ENCODE results near the gene TYW1B. TPM values are rescaled to one million over a fixed set of nuclear protein-coding genes. Genes with fewer than 3 reads are reported as not detected.
"Not testable (repeated sequence)": the region's sequence is repeated elsewhere in the genome, so short reads cannot be mapped to it uniquely, and the experiment has no call there.

Gene TYW1B
- total and polyA plus RNA-seq, 4 donors: 0.90 to 10.1 (median 1.6) TPM

DNA sequence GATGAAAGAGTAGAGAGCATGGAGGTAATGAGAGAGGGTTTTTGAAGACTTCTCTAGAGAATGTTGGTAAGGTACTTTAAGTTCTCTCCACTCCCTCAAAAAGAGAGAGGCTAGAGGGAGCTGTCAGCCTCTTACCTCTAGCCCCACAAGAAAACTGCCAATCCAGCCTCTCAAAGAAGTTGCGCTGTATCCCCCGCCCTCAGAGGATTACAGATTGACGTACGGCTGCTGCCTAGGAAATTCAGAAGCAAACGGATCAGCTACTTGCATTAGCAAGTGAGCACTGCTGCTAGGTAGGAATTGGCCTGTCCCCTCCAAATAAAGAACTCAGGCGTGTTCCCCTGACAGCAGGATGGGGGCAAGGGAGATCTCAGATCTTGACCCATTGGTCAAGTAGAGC lies 34.2 kb downstream of the TYW1B start:
- Histone ChIP-seq H3K27me3 (ENCODE audit: control insufficient read depth in 3 of 3, insufficient read depth in 3 of 3, low read length in 2 of 3) (no peaks in the 10 kb centered on the region), H3K36me3 (ENCODE audit: control insufficient read depth in 4 of 4, insufficient read depth in 4 of 4, low read length in 4 of 4) (peaks cover 0 to 5% (median 3%) of the 10 kb centered on the region in 4 donors), H3K4me3 (no peak overlapping the region), H3K4me1 (ENCODE audit: control insufficient read depth in 5 of 5, insufficient read depth in 5 of 5, low read length in 5 of 5) (no peaks in the 10 kb centered on the region), H3K27ac (ENCODE audit: low read depth in 1 of 2, low read length in 1 of 2) (no peak overlapping the region), H3K9ac (ENCODE audit: insufficient read depth in 1 of 2, low read length in 2 of 2) (no peak overlapping the region), H3K9me3 (ENCODE audit: control insufficient read depth in 4 of 4, insufficient read depth in 3 of 4, low read length in 3 of 4) (no peaks in the 10 kb centered on the region)
- TF ChIP-seq, protein P1, sequence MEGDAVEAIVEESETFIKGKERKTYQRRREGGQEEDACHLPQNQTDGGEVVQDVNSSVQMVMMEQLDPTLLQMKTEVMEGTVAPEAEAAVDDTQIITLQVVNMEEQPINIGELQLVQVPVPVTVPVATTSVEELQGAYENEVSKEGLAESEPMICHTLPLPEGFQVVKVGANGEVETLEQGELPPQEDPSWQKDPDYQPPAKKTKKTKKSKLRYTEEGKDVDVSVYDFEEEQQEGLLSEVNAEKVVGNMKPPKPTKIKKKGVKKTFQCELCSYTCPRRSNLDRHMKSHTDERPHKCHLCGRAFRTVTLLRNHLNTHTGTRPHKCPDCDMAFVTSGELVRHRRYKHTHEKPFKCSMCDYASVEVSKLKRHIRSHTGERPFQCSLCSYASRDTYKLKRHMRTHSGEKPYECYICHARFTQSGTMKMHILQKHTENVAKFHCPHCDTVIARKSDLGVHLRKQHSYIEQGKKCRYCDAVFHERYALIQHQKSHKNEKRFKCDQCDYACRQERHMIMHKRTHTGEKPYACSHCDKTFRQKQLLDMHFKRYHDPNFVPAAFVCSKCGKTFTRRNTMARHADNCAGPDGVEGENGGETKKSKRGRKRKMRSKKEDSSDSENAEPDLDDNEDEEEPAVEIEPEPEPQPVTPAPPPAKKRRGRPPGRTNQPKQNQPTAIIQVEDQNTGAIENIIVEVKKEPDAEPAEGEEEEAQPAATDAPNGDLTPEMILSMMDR (IDR thresholded peaks at IDR 0.05; ENCODE audit: control extremely low read depth, extremely low read depth): no peak
- DNase-seq (no peak), ATAC-seq (ENCODE audit: insufficient read depth, low FRiP score) (no peak)
- 95 to 97% methylated on average over 6 of the region's 6 CpGs for WGBS, 2 donors

DNA sequence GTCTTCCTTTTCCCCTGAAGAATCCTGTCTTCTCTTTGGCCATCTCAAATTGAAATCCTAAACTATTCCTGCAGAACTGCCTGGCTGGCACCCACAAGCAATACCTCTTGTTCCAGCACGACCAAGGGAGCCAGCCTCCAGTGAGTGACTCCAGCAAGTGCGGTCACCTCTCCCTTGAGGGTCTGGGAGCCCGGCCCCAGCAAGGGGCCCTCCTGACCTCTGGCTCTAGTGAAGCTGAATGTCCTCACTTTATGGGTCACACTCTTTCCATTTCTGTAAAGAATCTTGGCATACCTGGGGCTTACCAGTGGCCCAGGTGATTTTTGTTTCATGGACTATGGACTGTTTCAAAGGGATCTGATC lies 37.3 kb downstream of the TYW1B start:
- not testable (repeated sequence) for H3K9ac ChIP-seq (ENCODE audit: insufficient read depth in 1 of 2, low read length in 2 of 2); H3K27ac ChIP-seq (ENCODE audit: low read depth in 1 of 2, low read length in 1 of 2); H3K4me1 ChIP-seq (ENCODE audit: control insufficient read depth in 5 of 5, insufficient read depth in 5 of 5, low read length in 5 of 5); H3K4me3 ChIP-seq; H3K27me3 ChIP-seq (ENCODE audit: control insufficient read depth in 3 of 3, insufficient read depth in 3 of 3, low read length in 2 of 3); DNase-seq; H3K9me3 ChIP-seq (ENCODE audit: control insufficient read depth in 4 of 4, insufficient read depth in 3 of 4, low read length in 3 of 4); H3K36me3 ChIP-seq (ENCODE audit: control insufficient read depth in 4 of 4, insufficient read depth in 4 of 4, low read length in 4 of 4); ATAC-seq (ENCODE audit: insufficient read depth, low FRiP score)
- WGBS, 2 donors: 95 to 100% methylated on average over 2 to 3 of the region's 3 CpGs

DNA sequence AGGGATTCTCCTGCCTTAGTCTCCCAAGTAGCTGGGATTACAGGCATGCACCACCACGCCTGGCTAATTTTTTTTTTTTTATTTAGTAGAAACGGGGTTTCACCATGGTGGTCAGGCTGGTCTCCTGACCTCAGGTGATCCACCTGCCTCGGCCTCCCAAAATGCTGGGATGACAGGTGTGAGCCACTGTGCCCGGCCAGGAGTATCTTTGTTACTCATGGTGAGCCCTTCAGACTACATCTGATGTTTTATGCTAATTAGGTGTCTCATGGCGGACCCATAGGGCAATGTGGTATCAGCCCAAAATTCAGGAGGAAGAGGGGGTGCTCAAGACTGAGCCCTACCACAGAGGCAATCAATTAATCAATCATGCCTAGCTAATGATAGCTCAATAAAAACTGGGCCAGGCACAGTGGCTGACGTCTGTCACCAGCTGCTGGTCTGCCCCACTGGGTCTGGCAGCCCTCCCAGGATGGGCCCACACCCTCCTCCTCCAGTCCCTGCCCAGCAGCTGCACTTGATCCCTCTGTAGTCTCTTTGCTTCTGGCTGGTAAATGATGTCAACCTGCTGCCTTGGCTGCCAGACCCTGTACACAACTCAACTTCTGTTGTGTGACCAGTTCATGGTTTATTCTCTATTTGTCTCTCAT lies 37.8 kb downstream of the TYW1B start:
- WGBS, 2 donors: 85 to 96% methylated on average over 4 to 6 of the region's 6 CpGs
- not testable (repeated sequence) for H3K4me3 ChIP-seq; DNase-seq; ATAC-seq (ENCODE audit: insufficient read depth, low FRiP score); H3K27ac ChIP-seq (ENCODE audit: low read depth in 1 of 2, low read length in 1 of 2); H3K36me3 ChIP-seq (ENCODE audit: control insufficient read depth in 4 of 4, insufficient read depth in 4 of 4, low read length in 4 of 4); H3K9me3 ChIP-seq (ENCODE audit: control insufficient read depth in 4 of 4, insufficient read depth in 3 of 4, low read length in 3 of 4); H3K4me1 ChIP-seq (ENCODE audit: control insufficient read depth in 5 of 5, insufficient read depth in 5 of 5, low read length in 5 of 5); H3K9ac ChIP-seq (ENCODE audit: insufficient read depth in 1 of 2, low read length in 2 of 2); H3K27me3 ChIP-seq (ENCODE audit: control insufficient read depth in 3 of 3, insufficient read depth in 3 of 3, low read length in 2 of 3)

DNA sequence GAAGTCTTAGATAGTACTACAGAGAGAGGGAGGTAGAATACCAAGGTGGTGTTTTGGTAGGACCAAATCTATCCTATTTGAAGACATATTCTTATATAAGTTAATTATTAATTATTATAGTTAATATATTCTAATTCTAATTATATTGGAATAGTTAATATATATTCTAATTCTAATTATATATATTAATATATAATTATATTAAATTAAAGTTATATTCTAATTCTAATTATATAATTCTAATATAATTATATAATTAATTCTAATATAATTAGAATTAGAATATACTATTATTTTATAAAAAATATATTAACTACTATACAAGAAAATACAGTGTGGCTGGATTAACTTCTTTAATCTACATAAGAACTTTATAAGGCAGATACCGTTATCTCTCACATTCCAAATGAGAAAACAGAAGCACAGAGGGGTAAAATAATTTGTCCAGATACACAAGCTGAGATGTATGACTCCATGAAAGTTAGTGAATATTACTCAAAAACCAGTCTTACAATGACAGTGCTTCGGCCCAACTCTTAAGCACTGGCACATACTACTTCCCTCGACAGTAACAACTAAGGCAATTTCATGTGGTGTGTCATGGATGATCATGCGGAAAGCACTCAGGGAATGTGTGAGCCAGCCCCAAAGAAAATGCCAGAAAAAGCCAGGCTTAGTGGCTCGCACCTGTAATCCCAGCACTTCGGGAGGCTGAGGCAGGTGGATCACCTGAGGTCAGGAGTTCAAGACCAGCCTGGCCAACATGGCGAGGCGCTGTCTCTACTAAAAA lies 42.6 kb downstream of the TYW1B start:
- Histone ChIP-seq H3K27me3 (ENCODE audit: control insufficient read depth in 3 of 3, insufficient read depth in 3 of 3, low read length in 2 of 3) (no peaks in the 10 kb centered on the region), H3K4me3 (no peak overlapping the region), H3K27ac (ENCODE audit: low read depth in 1 of 2, low read length in 1 of 2) (no peak overlapping the region), H3K4me1 (ENCODE audit: control insufficient read depth in 5 of 5, insufficient read depth in 5 of 5, low read length in 5 of 5) (no peaks in the 10 kb centered on the region), H3K9ac (ENCODE audit: insufficient read depth in 1 of 2, low read length in 2 of 2) (no peak overlapping the region), H3K36me3 (ENCODE audit: control insufficient read depth in 4 of 4, insufficient read depth in 4 of 4, low read length in 4 of 4) (peaks cover 0 to 2% (median 0%) of the 10 kb centered on the region in 4 donors), H3K9me3 (ENCODE audit: control insufficient read depth in 4 of 4, insufficient read depth in 3 of 4, low read length in 3 of 4) (no peaks in the 10 kb centered on the region)
- ATAC-seq (ENCODE audit: insufficient read depth, low FRiP score) (no peak), DNase-seq (no peak)
- 96 to 97% methylated on average over 8 of the region's 8 CpGs for WGBS, 2 donors
- TF ChIP-seq, protein P1 (IDR thresholded peaks at IDR 0.05; ENCODE audit: control extremely low read depth, extremely low read depth): no peak

DNA sequence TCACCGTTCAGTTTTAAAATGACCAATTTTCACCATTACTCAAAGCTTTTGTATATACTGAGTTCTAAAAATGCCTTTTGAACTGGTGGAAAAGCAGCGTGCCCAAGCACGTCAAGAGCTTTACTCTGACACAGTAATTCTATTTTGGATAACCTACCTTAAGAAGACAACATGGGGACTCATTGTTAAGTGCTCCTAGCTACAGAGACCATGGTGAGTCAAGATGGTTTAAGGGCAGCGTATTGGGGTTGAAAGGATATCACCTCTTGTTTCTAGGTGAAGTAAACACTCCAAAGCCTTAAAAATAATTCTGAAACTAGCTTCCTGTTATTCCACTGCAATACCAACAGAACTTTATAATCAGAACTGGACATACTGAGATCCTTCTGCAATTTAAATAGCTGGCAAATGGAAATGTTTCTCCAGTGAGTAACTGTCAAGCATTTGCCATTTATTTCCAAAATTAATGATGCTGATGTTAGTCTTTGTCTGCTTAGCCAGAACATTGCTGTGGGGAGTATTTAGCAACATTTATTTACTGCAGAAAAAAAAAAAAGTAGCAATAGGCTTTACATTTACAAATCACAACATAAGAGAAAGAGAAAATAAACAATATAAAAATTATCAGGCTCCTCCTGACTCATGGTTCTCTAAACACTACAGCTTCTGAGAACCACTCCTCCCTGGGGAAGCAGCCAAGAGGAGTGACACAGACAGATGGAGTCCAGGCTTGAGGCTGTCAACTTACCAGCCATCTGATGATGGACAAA lies 44.2 kb downstream of the TYW1B start:
- peak in 2 of 3 donors; percentile 17 to 35 for DNase-seq
- not testable (repeated sequence) for H3K4me3 ChIP-seq; H3K4me1 ChIP-seq (ENCODE audit: control insufficient read depth in 5 of 5, insufficient read depth in 5 of 5, low read length in 5 of 5); H3K9me3 ChIP-seq (ENCODE audit: control insufficient read depth in 4 of 4, insufficient read depth in 3 of 4, low read length in 3 of 4); H3K9ac ChIP-seq (ENCODE audit: insufficient read depth in 1 of 2, low read length in 2 of 2); H3K27me3 ChIP-seq (ENCODE audit: control insufficient read depth in 3 of 3, insufficient read depth in 3 of 3, low read length in 2 of 3); H3K27ac ChIP-seq (ENCODE audit: low read depth in 1 of 2, low read length in 1 of 2); H3K36me3 ChIP-seq (ENCODE audit: control insufficient read depth in 4 of 4, insufficient read depth in 4 of 4, low read length in 4 of 4)
- ATAC-seq (ENCODE audit: insufficient read depth, low FRiP score): peak; percentile 82
- 56 to 63% methylated on average over 4 of the region's 4 CpGs for WGBS, 2 donors
